DOHH2 (cell line): ENCODE measurements around the gene FXYD6.

Experiments used
- H3F3A ChIP-seq: fragments of 200-600 bp; sonication (generic), shearing (Covaris generic); 2 replicates; pipeline ENCODE4 v1.6.0; 2016; ENCODE audit warnings: antibody characterized with exemption, mild to moderate bottlenecking; ENCODE audit not compliant: control insufficient read depth, insufficient read depth
- H3K27ac ChIP-seq: fragments of 200-600 bp; sonication (generic); 2 replicates; pipeline ENCODE4 v1.5.1; 2014; ENCODE audit warnings: low read depth, mild to moderate bottlenecking, low read length, moderate library complexity
- H3K27me3 ChIP-seq: fragments of 200-600 bp; sonication (generic); 2 replicates; pipeline ENCODE4 v1.6.1; 2014; ENCODE audit warnings: mild to moderate bottlenecking, low read length, mixed read lengths; ENCODE audit not compliant: control insufficient read depth
- H3K36me3 ChIP-seq: fragments of 200-600 bp; sonication (generic); 2 replicates; pipeline ENCODE4 v1.6.1; 2014; ENCODE audit warnings: mild to moderate bottlenecking, low read length, moderate library complexity, mixed read lengths; ENCODE audit not compliant: control insufficient read depth
- H3K4me1 ChIP-seq: fragments of 200-600 bp; sonication (generic); 2 replicates; pipeline ENCODE4 v1.6.1; 2014; ENCODE audit warnings: mild to moderate bottlenecking, low read length, mixed read lengths; ENCODE audit not compliant: control insufficient read depth
- H3K4me2 ChIP-seq: fragments of 200-600 bp; sonication (generic); 2 replicates; pipeline ENCODE4 v1.6.0; 2014; ENCODE audit warnings: mild to moderate bottlenecking, low read length, moderate library complexity
- H3K4me3 ChIP-seq: fragments of 200-600 bp; sonication (generic); 2 replicates; pipeline ENCODE4 v1.5.1; 2014; ENCODE audit warnings: mild to moderate bottlenecking, low read length, mixed read lengths
- H3K79me2 ChIP-seq: fragments of 200-600 bp; sonication (generic); 2 replicates; pipeline ENCODE4 v1.6.1; 2014; ENCODE audit warnings: mild to moderate bottlenecking, low read length, mixed read lengths; ENCODE audit not compliant: control insufficient read depth
- H3K9me2 ChIP-seq: fragments of 200-600 bp; sonication (generic); replicated peaks from 2 replicates; pipeline ENCODE4 v1.6.1; 2014; ENCODE audit warnings: mild to moderate bottlenecking, low read length, mixed read lengths; ENCODE audit not compliant: control insufficient read depth
- H3K9me3 ChIP-seq: fragments of 200-600 bp; sonication (generic); 2 replicates; pipeline ENCODE4 v1.6.1; 2014; ENCODE audit warnings: antibody characterized with exemption, low read length, mixed read lengths; ENCODE audit not compliant: control insufficient read depth, insufficient read depth
- H4K20me1 ChIP-seq: fragments of 200-600 bp; sonication (generic); 2 replicates; pipeline ENCODE4 v1.6.0; 2014; ENCODE audit warnings: low read depth, mild to moderate bottlenecking, antibody characterized with exemption, low read length, moderate library complexity; ENCODE audit not compliant: control insufficient read depth, insufficient read depth
- CTCF ChIP-seq: fragments of 200-600 bp; sonication (generic); IDR thresholded peaks from one replicate; pipeline ENCODE4 v1.5.1; 2014; ENCODE audit warnings: antibody characterized with exemption, mild to moderate bottlenecking, low read depth, low read length; ENCODE audit not compliant: poor library complexity, severe bottlenecking
- EZH2phosphoT487 ChIP-seq: fragments of 200-600 bp; sonication (generic); IDR thresholded peaks from 2 replicates; pipeline ENCODE4 v1.6.1; 2017; ENCODE audit warnings: borderline replicate concordance, mild to moderate bottlenecking, antibody characterized with exemption, low read length, moderate library complexity, mixed read lengths

FXYD6 gene

DNA sequence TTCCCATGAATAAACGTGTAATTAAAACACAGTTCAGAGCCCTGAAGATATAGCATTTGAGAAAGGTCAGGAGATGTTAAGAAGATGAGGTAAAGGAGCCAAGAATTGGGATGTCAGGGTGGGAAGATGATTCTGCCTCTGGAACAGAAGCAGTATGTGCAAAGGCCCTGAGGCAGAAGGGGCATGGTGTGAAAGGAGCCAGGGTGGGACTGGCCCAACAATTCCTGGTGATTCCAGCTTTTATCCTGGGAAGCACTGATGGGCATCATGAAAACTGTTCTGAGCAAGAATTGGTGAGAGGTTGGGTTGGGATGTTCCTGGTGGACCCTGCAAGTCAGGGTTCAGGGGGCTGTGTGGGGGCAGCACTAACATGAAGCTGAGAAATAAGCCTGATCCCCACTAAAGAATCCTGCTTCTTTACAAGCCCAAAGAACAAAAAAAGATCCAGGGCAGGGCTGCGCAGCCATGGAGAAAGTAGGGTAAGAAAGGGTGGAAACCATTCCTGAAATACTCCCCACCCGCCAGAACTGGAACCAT, 2.5 kb upstream of the FXYD6 start:
- no peaks in the 10 kb centered on the region for H3F3A ChIP-seq
- no peaks in the 10 kb centered on the region for H3K79me2 ChIP-seq
- no peaks in the 10 kb centered on the region for H4K20me1 ChIP-seq
- H3K4me2 ChIP-seq = no peak overlapping the region
- H3K36me3 ChIP-seq = no peaks in the 10 kb centered on the region
- no peak overlapping the region for H3K27ac ChIP-seq
- peaks cover 65% of the 10 kb centered on the region for H3K27me3 ChIP-seq
- H3K4me3 ChIP-seq = no peak overlapping the region
- no peaks in the 10 kb centered on the region for H3K4me1 ChIP-seq
- H3K9me2 ChIP-seq = no peaks in the 10 kb centered on the region
- TF ChIP-seq EZH2phosphoT487 (no peak), CTCF (no peak)
- no peaks in the 10 kb centered on the region for H3K9me3 ChIP-seq

- Histone ChIP-seq H3K4me3 (no peak overlapping the region), H3K27ac (no peak overlapping the region), H3K79me2 (no peaks in the 10 kb centered on the region), H3F3A (no peaks in the 10 kb centered on the region), H3K27me3 (peaks cover 67% of the 10 kb centered on the region), H3K9me2 (no peaks in the 10 kb centered on the region), H3K4me1 (no peaks in the 10 kb centered on the region), H3K36me3 (no peaks in the 10 kb centered on the region), H3K4me2 (no peak overlapping the region), H3K9me3 (no peaks in the 10 kb centered on the region), H4K20me1 (no peaks in the 10 kb centered on the region)
- TF ChIP-seq CTCF (no peak), EZH2phosphoT487 (no peak)
These were observed 2.0 kb upstream of the FXYD6 start for GRCh38 chr11:117878314-117878938.

DNA sequence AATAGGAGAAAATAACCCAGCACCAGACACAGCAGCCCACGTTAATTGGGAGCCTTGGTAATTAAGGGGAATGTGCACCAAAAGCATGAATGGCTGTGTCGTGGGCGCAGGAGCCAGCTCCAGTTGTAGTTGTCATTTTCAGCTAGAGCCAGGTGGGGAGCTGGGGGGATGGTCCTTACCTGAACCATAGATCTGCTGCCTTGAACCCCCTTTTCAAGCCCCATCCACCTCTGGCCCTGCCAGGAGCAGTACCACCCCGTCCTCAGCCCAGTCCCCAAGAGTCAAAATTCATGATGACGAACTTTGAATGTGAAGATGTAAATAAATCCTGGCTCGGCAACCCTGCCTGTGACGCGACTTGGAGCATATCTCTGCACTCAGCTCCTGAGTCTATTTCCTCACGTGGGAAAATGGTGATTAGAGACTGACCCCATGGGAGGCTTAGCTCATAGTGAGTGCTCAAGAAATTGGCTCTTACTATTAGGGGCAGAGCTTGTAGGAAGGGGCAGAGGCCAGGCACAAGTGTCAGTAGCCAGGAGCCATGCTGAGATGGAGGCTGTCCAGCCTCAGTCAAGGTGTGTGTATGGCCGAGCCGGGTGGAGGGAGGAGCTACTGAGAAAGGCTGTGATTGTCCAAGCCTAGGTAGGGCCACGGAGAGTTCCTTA, 794 bp upstream of the FXYD6 start:
- H3K36me3 ChIP-seq = no peaks in the 10 kb centered on the region
- H3K27ac ChIP-seq = no peak overlapping the region
- no peaks in the 10 kb centered on the region for H3K4me1 ChIP-seq
- no peak for TF ChIP-seq EZH2phosphoT487
- no peak for TF ChIP-seq CTCF
- H3K9me3 ChIP-seq = no peaks in the 10 kb centered on the region
- H3K4me3 ChIP-seq = no peak overlapping the region
- H3K9me2 ChIP-seq = no peaks in the 10 kb centered on the region
- H4K20me1 ChIP-seq = no peaks in the 10 kb centered on the region
- H3K4me2 ChIP-seq = no peak overlapping the region
- no peaks in the 10 kb centered on the region for H3K79me2 ChIP-seq
- H3F3A ChIP-seq = no peaks in the 10 kb centered on the region
- peaks cover 59% of the 10 kb centered on the region for H3K27me3 ChIP-seq
